Hepatic stellate cell (primary cell): ENCODE results near the gene C5orf24.
"Not testable (repeated sequence)": the region's sequence is repeated elsewhere in the genome, so short reads cannot be mapped to it uniquely, and the experiment has no call there.

ENCODE experiments used
- DNase-seq: peaks from one replicate; pipeline ENCODE4 v3.0.0; 2011; ENCODE audit warnings: low spot score

Gene C5orf24

DNA sequence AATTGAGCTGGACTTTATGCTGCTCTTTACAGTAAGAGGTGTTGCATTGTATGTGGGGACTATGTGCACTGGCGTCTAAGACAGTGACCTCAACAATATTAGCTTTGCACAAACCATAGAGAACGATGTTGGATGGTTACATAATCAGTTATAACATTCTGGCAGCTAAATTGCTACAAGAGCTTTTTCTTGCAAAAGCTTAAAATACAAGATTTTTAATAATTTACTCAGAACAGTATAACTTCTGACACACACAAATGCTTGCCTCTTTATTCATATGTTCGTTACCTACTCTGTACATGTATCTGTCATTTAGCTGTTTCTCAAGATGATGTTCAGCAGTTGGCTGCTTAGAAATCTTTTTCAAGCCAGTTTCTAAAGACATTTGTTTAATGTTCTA is 11.6 kb downstream of the C5orf24 start:
- no peak for DNase-seq

DNA sequence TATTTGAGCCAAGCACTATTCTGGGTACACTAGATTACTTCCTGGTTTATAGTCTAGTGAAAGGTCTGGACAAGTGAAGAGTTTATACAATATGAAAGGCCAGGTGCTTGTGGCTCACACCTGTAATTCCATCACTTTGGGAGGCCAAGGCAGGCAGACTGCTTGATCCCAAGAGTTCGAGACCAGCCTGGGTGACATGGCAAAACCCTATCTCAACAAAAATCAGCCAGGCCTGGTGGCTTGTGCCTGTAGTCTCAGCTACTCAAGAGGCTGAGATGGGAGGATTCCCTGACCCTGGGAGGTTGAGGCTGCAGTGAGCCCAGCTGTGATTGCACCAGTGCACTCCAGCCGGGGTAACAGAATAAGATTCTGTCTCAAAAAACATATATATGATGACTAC is 18.9 kb downstream of the C5orf24 start:
- DNase-seq: no peak

DNA sequence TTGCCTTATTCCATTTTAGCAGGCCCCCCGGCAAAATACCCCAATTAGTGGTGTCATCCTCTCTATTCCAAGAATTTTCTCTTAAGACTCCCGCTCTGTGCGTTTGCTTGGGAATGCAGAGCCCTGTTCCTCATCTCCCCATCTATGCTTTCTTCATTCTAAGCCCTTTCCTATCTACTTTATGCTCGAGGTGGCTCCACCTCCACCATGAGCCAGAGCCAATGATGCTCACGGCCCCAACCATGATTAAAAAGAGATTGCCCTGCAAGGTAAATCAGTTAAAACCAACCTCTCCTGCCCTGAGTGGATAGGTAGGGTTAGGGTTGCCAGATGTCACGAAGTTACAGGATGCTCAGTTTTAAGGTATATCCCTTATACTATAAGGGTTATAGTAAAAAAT is 27.7 kb downstream of the C5orf24 start:
- no peak for DNase-seq

DNA sequence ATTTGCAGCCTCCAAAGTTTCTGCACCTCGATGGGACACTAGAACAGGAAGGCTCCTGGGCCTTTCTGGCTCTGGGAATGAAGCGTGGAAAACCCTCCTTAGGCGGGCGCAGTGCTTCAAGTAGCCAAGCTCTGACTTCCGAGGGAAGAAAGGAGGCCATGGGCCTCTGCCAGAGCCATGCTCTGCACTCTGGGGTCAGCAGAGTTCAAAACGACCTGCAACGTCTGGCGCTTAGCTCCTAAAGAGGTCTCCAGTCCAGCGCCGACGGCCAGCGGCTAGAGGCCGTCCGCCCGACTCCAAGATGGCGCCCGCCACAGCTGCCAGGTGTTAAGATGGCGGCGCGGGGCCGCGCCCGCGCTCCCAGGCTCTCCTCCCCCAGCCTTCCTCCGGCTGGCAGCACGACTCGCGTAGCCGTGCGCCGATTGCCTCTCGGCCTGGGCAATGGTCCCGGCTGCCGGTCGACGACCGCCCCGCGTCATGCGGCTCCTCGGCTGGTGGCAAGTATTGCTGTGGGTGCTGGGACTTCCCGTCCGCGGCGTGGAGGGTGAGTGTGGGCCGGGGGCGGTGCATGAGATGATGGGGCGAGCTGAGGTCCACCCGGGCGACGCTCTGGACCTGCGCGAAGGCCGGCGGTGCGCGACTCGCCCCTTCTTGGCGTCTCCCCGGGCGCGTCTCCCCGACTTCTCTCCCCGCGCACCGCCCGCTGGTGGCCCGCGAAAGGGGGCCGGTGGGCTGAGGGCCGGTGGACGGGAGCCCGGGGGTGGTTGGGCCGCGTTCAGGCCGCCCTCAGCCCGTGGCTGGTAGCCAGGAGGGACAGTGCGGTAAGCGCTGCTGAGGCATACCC is 28.4 kb downstream of the C5orf24 start, which contains the start of gene TXNDC15:
Gene TXNDC15, plus strand, starts transcription at position 385 of the 844 bp plus-strand sequence. Its CDS starts 57 bp downstream, at position 442.
- peak; percentile 90 for DNase-seq

DNA sequence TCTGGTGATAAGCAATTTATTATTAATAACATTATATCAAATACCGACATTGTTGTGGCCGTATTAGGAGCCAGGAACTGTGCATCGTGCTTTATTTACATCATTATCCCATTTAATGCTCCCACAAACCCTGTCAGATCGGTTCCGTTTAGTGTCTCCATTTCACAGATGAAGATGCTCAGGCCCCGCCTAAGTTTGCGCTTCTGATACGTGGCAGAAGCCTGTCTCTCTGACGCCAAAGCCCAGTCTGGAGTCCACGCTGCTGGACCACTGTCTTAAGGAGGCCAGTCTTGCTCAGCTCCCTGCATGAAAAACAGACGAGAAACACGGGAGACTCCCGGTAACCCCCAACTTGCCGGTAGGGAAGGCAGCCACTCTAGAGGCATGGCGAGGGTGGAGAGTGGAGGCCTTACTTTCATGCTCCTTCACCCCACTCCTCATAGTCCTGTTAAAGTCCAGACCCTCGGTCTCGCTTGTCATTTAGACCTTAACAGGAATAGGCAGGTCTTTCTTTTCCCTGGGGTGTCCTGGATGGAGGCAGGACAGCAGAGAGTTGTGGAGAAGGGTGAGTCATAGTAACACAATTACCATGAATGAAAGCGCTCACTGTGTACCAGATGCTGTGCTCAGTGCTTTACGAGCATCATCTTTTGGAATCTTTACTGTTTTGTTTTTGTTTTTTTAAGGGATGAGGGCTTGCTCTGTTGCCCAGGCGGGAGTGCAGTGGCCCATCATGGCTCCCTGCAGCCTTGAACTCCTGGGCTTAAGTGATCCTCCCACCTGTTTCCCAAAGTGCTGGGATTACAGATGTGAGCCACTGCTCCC is 29.3 kb downstream of the C5orf24 start:
- DNase-seq: peak; percentile 82

DNA sequence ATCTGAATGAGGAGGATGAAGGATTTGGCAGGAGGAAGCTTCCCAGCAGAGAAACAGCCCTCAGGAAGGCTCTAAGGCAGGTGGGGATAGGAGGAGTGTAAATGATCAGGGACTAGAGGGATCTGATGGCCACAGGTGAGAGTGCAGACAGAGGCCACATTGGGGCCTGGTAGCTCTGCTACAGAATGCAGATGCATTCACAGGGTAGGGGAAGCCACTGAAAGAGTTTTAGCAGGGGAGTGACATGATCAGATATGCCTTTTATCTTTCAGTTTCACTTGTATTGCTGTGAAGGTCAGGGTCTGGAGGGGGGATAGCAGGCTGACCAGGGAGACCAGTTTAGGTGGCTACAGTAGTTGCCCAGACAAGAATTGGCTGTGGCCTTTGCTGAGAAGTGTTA is 31.4 kb downstream of the C5orf24 start:
- DNase-seq: no peak

DNA sequence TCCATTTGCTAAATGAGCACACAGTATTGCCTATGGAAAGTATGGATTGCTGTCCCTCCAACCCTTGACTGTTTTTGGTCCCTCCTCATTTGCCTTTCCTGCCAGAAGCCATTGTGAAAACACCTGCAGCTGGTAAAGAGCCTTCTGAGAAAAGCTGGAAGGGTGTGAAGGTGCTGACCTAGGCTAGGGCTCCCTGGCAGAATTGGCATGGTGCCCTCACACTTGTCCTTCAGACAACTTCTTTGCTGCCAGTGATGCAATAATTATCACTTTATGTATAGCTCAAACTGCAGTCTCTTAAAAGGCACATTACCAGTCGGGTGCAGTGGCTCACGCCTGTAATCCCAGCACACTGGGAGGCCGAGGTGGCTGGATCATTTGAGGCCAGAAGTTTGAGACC is 32.6 kb downstream of the C5orf24 start:
- no peak for DNase-seq

DNA sequence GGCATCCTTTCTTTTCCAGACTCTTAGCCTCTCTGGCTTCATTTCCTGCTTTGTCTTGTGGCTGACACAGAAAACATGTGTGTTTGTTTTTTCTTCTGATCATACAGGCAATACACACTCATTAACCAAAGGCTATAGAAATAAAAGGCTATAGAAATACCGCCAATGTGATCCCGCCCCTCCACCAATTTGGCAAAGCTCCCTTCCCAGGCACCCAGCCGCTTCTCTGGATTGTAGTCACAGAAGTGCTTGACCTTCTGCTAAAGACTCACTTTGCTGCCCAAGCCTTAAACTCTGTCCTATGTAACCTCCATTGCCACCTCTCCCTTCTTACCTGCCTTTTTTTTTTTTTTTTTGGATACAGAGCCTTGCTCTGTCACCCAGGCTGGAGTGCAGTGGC is 33.7 kb downstream of the C5orf24 start:
- DNase-seq: no peak

DNA sequence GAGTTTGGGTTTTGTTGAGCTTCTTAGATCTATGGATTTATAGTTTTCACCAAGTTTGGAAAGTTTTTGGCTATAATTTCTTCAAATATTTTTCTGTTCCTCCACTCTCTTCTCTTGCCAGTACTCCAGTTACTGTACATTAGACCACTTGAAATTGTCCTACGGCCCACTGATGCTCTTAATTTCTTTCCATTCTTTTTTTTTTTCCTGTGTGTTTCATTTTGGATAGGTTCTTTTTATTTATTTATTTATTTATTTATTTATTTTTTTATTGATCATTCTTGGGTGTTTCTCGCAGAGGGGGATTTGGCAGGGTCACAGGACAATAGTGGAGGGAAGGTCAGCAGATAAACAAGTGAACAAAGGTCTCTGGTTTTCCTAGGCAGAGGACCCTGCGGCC is 35.2 kb downstream of the C5orf24 start:
- DNase-seq: not testable (repeated sequence)

DNA sequence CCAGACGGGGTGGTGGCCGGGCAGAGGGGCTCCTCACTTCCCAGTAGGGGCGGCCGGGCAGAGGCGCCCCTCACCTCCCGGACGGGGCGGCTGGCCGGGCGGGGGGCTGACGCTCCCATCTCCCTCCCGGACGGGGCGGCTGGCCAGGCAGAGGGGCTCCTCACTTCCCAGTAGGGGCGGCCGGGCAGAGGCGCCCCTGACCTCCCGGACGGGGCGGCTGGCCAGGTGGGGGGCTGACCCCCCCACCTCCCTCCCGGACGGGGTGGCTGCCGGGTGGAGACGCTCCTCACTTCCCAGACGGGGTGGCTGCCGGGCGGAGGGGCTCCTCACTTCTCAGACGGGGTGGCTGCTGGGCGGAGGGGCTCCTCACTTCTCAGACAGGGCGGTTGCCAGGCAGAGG is 35.9 kb downstream of the C5orf24 start:
- not testable (repeated sequence) for DNase-seq

DNA sequence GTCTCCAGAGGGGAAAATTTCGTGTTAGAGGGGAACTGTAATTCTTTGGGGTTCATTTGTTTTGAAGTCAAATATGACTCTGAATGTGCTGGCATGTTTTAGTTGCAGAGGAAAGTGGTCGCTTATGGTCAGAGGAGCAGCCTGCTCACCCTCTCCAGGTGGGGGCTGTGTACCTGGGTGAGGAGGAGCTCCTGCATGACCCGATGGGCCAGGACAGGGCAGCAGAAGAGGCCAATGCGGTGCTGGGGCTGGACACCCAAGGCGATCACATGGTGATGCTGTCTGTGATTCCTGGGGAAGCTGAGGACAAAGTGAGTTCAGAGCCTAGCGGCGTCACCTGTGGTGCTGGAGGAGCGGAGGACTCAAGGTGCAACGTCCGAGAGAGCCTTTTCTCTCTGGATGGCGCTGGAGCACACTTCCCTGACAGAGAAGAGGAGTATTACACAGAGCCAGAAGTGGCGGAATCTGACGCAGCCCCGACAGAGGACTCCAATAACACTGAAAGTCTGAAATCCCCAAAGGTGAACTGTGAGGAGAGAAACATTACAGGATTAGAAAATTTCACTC is 41.9 kb downstream of the C5orf24 start:
- DNase-seq: no peak

DNA sequence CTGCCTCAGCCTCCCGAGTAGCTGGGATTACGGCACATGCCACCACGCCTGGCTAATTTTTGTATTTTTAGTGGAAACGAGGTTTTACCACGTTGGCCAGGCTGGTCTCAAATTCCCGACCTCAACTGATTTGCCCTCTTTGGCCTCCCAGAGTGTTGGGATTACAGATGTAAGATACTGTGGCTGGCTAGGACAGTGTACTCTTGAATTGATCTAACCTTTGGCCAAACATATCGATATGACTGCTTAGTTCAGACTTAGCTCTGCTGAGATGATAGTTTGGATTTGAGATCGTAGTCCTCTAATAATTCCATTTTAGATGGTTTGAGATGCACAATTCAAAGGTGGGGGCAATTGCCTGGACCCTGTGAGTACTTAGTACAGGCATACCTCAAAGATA is 43.6 kb downstream of the C5orf24 start:
- DNase-seq: no peak

DNA sequence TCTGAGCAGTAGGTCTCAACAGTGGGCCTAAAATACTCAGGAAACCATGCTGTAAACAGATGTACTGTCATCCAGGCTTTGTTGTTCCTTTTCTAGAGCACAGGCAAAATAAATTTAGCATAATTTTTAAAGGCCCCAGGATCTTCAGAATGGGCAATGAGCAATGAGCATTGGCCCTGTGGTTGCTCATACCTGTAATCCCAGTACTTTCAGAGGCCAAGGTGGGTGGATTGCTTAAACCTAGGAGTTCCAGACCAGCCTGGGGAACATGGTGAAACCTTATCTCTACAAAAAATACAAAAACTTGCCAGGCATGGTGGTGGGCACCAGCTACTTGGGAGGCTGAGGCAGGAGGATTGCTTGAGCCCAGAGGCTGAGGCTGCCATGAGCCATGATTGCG is 45.7 kb downstream of the C5orf24 start:
- no peak for DNase-seq

DNA sequence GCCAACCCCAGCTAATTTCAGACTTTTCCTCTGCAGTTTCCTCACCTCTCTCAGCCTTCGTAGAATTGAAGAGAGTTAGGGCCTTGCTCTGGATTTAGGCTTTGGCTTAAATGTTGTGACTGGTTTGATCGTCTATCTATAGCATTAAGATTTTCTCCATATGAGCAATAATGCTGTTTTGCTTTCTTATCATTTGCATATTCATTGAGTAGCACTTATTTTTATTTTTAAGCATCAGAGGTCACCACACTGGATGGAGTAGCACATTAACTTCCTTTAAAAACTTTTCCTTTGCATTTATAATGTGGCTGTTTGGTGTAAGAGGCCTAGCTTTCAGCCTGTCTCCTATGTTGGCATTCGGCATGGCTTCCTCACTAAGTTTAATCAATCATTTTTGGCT is 46.5 kb downstream of the C5orf24 start:
- DNase-seq: no peak

DNA sequence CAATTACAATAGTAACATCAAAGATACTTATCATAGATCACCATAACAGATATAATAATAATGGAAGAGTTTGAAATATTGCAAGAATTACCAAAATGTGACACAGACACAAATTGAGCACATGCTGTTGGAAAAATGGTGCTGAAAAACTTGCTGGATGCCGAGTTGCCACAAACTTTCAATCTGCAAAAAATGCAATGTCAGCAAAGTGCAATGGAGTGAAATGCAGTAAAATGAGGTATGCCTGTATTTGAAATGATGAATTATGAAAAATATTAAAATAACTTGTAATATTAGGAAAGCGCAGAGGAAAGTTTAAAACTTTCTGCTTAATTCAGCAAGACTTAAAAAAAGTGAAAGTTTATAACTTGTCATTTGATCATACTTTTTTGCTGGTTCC is 47.2 kb downstream of the C5orf24 start:
- DNase-seq: no peak

DNA sequence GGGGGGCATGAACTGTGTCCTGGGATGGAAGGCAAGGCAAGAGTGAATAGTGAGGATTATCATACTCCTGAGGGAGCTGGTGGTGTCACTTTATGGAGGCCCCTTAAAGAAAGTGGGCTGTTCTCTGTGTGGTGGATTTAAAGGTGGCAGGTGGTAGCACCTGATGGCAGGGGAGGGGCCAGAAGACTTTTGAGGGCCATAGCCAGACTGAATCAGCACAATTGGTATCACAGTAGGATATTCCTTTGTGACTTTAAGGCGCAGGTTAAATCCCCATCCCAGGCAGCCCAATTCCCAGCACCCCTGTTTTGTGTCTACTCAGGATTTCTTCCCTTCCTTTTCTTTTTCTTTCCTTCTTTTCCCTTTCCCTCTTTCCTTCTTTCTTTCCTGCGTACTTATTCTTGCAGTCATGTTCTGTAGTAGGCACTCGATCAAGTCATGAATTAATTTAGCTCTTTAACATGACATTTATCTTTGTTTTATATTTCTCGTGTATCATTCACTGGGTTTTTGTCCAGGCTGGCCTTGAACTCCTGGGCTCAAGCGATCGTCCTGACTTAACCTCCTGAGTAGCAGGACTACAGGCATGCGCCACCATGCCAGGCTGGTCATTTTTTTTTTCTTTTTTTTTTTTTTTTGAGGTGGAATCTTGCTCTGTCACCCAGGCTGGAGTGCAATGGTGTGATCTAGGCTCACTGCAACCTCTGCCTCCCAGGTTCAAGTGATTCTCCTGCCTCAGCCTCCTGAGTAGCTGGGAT is 48.2 kb downstream of the C5orf24 start:
- DNase-seq: no peak

DNA sequence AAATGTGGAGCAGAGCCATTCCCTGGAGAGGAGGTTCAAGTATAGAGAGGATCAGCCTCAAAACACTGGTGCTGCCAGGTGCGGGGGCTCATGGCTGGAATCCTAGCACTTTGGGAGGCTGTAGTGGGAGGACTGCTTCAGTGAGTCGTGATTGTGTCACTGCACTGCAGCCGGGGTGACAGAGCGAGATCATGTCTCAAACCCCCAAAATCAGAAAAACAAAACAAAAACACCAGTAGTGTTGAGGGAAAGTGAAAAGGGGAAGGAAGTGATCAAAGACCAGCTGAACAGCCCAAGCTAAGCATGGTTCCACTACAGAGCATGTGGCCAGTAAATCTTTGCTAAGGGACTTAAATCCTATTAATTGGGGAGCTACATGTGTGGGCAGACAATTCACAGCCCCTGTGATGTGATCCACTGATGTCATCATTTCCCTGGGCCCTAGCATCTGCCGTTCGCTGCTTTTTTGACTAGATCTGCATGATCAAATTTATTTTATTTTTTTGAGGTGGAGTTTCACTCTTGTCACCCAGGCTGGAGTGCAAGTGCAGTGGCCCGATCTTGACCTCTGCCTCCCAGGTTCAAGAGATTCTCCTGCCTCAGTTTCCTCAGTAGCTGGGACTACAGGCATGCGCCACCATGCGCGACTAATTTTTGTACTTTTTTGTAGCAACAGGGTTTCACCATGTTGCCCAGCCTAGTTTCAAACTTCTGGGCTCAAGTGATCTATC is 56.5 kb downstream of the C5orf24 start:
- DNase-seq: no peak

DNA sequence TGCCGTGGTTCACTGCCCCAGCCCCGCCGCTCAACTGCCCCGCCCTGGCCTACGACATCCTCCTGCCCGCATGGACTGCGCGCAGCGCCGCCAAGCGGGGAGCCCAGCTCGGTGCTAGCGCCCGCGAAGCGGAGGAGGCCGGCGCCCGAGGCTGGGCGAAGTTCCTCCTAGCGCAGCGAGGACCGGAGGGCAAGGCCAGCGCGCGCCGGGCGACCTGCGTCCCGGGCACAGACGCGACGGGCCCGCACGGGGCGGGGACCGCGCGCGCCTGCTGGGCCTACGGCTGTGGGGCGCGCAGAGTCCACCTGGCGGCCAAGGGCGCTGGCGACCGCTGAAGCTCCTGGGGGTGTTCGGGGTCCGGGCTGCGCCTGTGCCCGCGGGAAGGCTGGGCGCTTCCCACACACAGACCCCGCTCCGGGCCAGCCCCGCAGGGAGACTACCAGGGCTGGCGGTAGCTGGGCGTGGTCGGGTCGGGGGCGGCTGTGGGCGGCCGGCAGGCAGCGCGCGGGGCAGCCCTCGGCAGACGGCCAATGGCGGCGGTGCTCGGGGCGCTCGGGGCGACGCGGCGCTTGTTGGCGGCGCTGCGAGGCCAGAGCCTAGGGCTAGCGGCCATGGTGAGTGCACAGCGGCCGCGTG is 59.0 kb downstream of the C5orf24 start, which contains the start of gene PCBD2:
Gene PCBD2, plus strand, starts transcription at position 522 of the 636 bp plus-strand sequence. Its CDS starts 9 bp downstream, at position 531.
- DNase-seq: peak; percentile 90

DNA sequence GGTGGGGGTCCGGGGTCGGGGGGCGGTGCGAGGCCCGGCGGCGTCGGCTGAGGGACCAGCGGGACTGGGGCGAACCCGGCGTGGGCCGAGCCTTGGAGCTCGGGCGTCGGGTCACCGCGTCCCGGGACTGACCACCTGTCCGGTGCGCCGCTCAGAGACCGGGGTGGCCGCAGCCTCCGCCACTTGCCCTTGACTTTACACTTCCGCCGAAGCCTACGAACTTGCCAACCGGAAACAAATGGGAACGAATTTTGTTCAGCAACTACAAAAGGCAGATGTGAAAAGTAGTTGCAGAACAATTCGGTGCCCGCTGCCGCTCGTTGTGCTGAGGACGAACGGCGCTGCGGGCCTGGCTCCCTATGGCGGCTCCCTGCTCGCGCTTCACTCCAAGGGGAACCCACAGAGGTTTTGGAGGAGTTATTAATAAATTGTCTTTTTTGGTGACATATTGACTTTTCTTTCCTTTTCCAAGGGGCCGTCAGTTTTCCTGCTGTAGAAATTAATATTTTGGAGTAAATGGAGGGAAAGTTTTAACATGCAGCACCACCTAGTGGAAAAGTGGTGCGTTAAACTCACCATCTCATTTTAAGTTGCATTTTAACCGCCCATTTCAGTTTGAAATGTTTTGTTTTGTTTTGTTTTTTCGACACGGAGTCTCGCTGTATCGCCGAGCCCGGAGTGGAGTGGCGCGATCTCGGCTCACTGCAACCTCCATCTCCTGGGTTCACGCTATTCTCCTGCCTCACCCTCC is 59.7 kb downstream of the C5orf24 start:
- peak; percentile 57 for DNase-seq

DNA sequence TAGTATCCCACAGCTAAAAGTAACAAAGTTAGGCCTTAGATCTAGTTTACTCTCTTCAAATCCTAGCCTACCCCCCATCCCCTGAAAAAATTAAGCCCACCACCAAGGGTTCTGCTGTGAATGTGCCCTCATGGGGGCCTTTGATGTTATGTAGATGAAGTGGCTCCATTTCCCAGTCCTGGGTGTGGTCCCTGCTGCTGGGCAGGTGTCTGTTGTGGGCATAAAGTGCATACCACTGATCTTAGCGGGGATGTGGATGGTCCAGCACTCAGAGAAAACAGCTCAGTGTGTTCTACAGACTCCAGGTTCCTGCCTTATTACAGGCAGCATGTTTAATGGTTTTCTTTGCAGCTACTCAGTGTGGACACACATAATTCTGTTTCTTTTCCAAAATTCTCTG is 61.0 kb downstream of the C5orf24 start:
- DNase-seq: no peak
